GM23338 (cell line): Measurements from ENCODE around the gene DUSP19. TPM values are rescaled to one million over a fixed set of nuclear protein-coding genes. Genes with fewer than 3 reads are reported as not detected.
A peak's percentile ranks its signal among the peaks of the same experiment; 100 is the strongest.

ENCODE experiments used
- ATAC-seq: fragments of 200-7000 bp; cut with Tn5 transposase; 3 replicates; pipeline ENCODE4 v1.9.1; 2020
- DNase-seq: peaks from one replicate; pipeline ENCODE4 v3.0.0-alpha.2; 2015; ENCODE audit warnings: low spot score
- H2AFZ ChIP-seq: fragments of 200-600 bp; sonication (generic); 2 replicates; pipeline ENCODE4 v1.8.0; 2016; ENCODE audit warnings: antibody characterized with exemption, mild to moderate bottlenecking, moderate library complexity
- H3F3A ChIP-seq: fragments of 200-600 bp; sonication (generic); replicated peaks from 2 replicates; pipeline ENCODE4 v1.8.0; 2017; ENCODE audit warnings: antibody characterized with exemption, mixed run types, low read depth
- H3K27ac ChIP-seq: fragments of 200-600 bp; sonication (generic); 2 replicates; pipeline ENCODE4 v1.6.1; 2016; ENCODE audit warnings: low read depth
- H3K27me3 ChIP-seq: fragments of 200-600 bp; sonication (generic); 2 replicates; pipeline ENCODE4 v1.8.0; 2016; ENCODE audit warnings: mild to moderate bottlenecking, mixed run types, moderate library complexity; ENCODE audit not compliant: insufficient read depth
- H3K36me3 ChIP-seq: fragments of 200-600 bp; sonication (generic); 2 replicates; pipeline ENCODE4 v1.8.0; 2016; ENCODE audit warnings: mild to moderate bottlenecking; ENCODE audit not compliant: insufficient read depth
- H3K4me1 ChIP-seq: fragments of 200-600 bp; sonication (generic); 2 replicates; pipeline ENCODE4 v1.8.0; 2016; ENCODE audit warnings: mild to moderate bottlenecking, moderate library complexity; ENCODE audit not compliant: insufficient read depth
- H3K4me2 ChIP-seq: fragments of 200-600 bp; sonication (generic); 2 replicates; pipeline ENCODE4 v1.7.1; 2017; ENCODE audit warnings: mixed run types
- H3K4me3 ChIP-seq: fragments of 200-600 bp; sonication (generic); 2 replicates; pipeline ENCODE4 v1.6.1; 2016; ENCODE audit warnings: mixed run types
- H3K79me2 ChIP-seq: fragments of 200-600 bp; sonication (generic); replicated peaks from 2 replicates; pipeline ENCODE4 v1.8.0; 2017; ENCODE audit warnings: mild to moderate bottlenecking; ENCODE audit not compliant: insufficient read depth
- H3K9me2 ChIP-seq: fragments of 200-600 bp; sonication (generic); 2 replicates; pipeline ENCODE4 v1.8.0; 2017; ENCODE audit not compliant: insufficient read depth
- H4K20me1 ChIP-seq: fragments of 200-600 bp; sonication (generic); replicated peaks from 2 replicates; pipeline ENCODE4 v1.8.0; 2017; ENCODE audit warnings: mild to moderate bottlenecking; ENCODE audit not compliant: insufficient read depth
- H3K27ac Mint-ChIP-seq: 2 replicates; pipeline ENCODE4 v1.8.0; 2020; ENCODE audit warnings: inconsistent platforms, mild to moderate bottlenecking, moderate library complexity, mixed read lengths
- H3K27me3 Mint-ChIP-seq: 3 replicates; pipeline ENCODE4 v1.8.0; 2022; ENCODE audit warnings: low read depth, mild to moderate bottlenecking, moderate library complexity, mixed read lengths, inconsistent platforms; ENCODE audit not compliant: insufficient read depth, poor library complexity
- H3K36me3 Mint-ChIP-seq: 3 replicates; pipeline ENCODE4 v1.8.0; 2021; ENCODE audit warnings: low read depth, mild to moderate bottlenecking, inconsistent platforms, moderate library complexity, mixed read lengths
- H3K4me1 Mint-ChIP-seq: 3 replicates; pipeline ENCODE4 v1.8.0; 2020; ENCODE audit warnings: mild to moderate bottlenecking, inconsistent platforms, mixed read lengths
- H3K4me3 Mint-ChIP-seq: 3 replicates; pipeline ENCODE4 v1.8.0; 2021; ENCODE audit warnings: moderate library complexity, mild to moderate bottlenecking, inconsistent platforms, mixed read lengths
- H3K9me3 Mint-ChIP-seq: 3 replicates; pipeline ENCODE4 v1.8.0; 2020; ENCODE audit warnings: moderate library complexity, mild to moderate bottlenecking, inconsistent platforms, mixed read lengths
- CREB1 ChIP-seq: fragments of 250-450 bp; sonication (Bioruptor Pico); IDR thresholded peaks from 2 replicates; pipeline ENCODE4 v1.5.0; 2020; ENCODE audit warnings: low read depth, mild to moderate bottlenecking, moderate library complexity
- NANOG ChIP-seq: IDR thresholded peaks from 2 replicates; pipeline ENCODE4 v1.6.1; 2016; ENCODE audit warnings: antibody characterized with exemption, borderline replicate concordance
- POLR2AphosphoS5 ChIP-seq: IDR thresholded peaks from 2 replicates; pipeline ENCODE4 v1.6.1; 2016; ENCODE audit warnings: antibody characterized with exemption, low read depth
- ZNF114 ChIP-seq: fragments of 250-450 bp; sonication (Bioruptor Pico); IDR thresholded peaks from 2 replicates; pipeline ENCODE4 v1.5.0; 2020; ENCODE audit warnings: mild to moderate bottlenecking, moderate library complexity
- ZNF331 ChIP-seq: fragments of 250-450 bp; sonication (Bioruptor Pico); IDR thresholded peaks from 2 replicates; pipeline ENCODE4 v1.5.0; 2020; ENCODE audit warnings: low read depth, mild to moderate bottlenecking, moderate library complexity
- polyA plus RNA-seq: library from polyadenylated mRNA; unstranded; fragments of >200 nt; fragmentation: Nextera tagmentation; extraction: Ambion mirVana; gene quantifications from 2 replicates; pipeline ENCODE4 v1.2.1, GENCODE V29; 2016
- total RNA-seq: library from RNA; depleted of rRNA; stranded (reverse); fragments of >200 nt; shearing (Covaris generic); gene quantifications from 2 replicates; pipeline ENCODE4 v1.2.3, GENCODE V29; 2014
- TF ChIP-seq, protein P1 (sequence below), 2 experiments: fragments of 200-600 bp in 1 of 2; sonication (generic) in 1 of 2; conservative IDR thresholded peaks; 2 replicates each; pipeline versions ENCODE4 v1.5.1 to v1.6.1; 2016 to 2017; ENCODE audit warnings: antibody characterized with exemption in 2 of 2, low read depth in 2 of 2, mild to moderate bottlenecking in 2 of 2, moderate library complexity in 1 of 2
- TF ChIP-seq, protein P2 (sequence below): IDR thresholded peaks from 2 replicates; pipeline ENCODE4 v1.6.1; 2016; ENCODE audit warnings: antibody characterized with exemption
- TF ChIP-seq, protein P3 (sequence below): IDR thresholded peaks from one replicate; pipeline ENCODE4 v1.6.1; 2018; ENCODE audit warnings: antibody characterized with exemption; ENCODE audit not compliant: unreplicated experiment
- TF ChIP-seq, protein P4 (sequence below): fragments of 250-450 bp; sonication (Bioruptor Pico); IDR thresholded peaks from 2 replicates; pipeline ENCODE4 v1.5.0; 2020; ENCODE audit warnings: mild to moderate bottlenecking, moderate library complexity

Gene DUSP19
- total and polyA plus RNA-seq, 2 experiments from 2014 or later, result 1.9 to 2.8 TPM

DNA sequence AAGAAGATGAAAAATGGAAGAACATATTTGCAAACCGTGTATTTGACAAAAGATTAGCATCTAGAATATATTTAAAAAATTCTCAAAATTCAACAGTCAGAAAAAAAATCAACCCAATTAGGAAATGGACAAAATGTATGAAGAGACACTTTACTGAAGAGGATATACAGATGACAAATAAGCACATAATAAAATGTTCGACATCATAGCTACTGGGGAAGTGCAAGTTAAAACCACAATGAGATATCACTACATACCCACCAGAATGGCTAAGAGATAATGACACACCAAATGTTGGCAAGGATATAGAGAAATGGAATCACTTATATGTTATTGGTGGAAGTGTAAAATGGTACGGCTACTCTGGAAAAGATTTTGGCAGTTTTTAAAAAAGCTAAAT lies 34.0 kb downstream of the DUSP19 start (continued):
- TF ChIP-seq, protein P1, sequence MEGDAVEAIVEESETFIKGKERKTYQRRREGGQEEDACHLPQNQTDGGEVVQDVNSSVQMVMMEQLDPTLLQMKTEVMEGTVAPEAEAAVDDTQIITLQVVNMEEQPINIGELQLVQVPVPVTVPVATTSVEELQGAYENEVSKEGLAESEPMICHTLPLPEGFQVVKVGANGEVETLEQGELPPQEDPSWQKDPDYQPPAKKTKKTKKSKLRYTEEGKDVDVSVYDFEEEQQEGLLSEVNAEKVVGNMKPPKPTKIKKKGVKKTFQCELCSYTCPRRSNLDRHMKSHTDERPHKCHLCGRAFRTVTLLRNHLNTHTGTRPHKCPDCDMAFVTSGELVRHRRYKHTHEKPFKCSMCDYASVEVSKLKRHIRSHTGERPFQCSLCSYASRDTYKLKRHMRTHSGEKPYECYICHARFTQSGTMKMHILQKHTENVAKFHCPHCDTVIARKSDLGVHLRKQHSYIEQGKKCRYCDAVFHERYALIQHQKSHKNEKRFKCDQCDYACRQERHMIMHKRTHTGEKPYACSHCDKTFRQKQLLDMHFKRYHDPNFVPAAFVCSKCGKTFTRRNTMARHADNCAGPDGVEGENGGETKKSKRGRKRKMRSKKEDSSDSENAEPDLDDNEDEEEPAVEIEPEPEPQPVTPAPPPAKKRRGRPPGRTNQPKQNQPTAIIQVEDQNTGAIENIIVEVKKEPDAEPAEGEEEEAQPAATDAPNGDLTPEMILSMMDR (conservative IDR thresholded peaks at IDR 0.05; ENCODE audit: low read depth in 2 of 2), result no peak
- TF ChIP-seq, protein P2, sequence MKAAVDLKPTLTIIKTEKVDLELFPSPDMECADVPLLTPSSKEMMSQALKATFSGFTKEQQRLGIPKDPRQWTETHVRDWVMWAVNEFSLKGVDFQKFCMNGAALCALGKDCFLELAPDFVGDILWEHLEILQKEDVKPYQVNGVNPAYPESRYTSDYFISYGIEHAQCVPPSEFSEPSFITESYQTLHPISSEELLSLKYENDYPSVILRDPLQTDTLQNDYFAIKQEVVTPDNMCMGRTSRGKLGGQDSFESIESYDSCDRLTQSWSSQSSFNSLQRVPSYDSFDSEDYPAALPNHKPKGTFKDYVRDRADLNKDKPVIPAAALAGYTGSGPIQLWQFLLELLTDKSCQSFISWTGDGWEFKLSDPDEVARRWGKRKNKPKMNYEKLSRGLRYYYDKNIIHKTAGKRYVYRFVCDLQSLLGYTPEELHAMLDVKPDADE, result no peak
- TF ChIP-seq ZNF331 (CRISPR knock-in tag) (no peak), CREB1 (CRISPR knock-in tag) (no peak), NANOG (no peak)
- TF ChIP-seq, protein P3, sequence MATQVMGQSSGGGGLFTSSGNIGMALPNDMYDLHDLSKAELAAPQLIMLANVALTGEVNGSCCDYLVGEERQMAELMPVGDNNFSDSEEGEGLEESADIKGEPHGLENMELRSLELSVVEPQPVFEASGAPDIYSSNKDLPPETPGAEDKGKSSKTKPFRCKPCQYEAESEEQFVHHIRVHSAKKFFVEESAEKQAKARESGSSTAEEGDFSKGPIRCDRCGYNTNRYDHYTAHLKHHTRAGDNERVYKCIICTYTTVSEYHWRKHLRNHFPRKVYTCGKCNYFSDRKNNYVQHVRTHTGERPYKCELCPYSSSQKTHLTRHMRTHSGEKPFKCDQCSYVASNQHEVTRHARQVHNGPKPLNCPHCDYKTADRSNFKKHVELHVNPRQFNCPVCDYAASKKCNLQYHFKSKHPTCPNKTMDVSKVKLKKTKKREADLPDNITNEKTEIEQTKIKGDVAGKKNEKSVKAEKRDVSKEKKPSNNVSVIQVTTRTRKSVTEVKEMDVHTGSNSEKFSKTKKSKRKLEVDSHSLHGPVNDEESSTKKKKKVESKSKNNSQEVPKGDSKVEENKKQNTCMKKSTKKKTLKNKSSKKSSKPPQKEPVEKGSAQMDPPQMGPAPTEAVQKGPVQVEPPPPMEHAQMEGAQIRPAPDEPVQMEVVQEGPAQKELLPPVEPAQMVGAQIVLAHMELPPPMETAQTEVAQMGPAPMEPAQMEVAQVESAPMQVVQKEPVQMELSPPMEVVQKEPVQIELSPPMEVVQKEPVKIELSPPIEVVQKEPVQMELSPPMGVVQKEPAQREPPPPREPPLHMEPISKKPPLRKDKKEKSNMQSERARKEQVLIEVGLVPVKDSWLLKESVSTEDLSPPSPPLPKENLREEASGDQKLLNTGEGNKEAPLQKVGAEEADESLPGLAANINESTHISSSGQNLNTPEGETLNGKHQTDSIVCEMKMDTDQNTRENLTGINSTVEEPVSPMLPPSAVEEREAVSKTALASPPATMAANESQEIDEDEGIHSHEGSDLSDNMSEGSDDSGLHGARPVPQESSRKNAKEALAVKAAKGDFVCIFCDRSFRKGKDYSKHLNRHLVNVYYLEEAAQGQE, result no peak

DNA sequence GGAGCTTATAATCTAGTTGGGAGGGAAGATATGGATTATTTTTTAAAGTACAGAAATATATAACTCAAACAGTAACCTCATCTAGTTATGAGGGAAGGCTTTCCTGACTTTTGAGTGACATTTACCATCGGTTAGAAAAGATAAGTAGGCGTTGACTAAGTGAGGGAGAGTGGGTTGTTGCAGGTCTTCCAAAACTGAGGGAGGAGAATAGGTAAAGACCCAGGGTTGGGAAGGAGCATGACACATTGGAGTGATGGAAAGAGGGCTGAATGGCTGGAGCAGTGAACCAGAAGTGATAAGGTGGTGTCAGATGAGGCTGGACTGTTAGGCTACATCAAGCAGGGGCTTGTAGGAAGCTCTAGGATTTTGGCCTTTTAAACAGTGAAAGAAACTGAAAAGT lies 35.1 kb downstream of the DUSP19 start:
- Histone ChIP-seq H3K9me2 (no peaks in the 10 kb centered on the region), H3K79me2 (no peaks in the 10 kb centered on the region), H3K4me2 (no peak overlapping the region), H2AFZ (peak overlapping the region; percentile 14), H3K4me1 (no peaks in the 10 kb centered on the region), H3F3A (no peaks in the 10 kb centered on the region), H3K36me3 (no peaks in the 10 kb centered on the region), H3K27me3 (no peaks in the 10 kb centered on the region), H3K27ac (no peak overlapping the region), H4K20me1 (no peaks in the 10 kb centered on the region), H3K4me3 (no peak overlapping the region)
- TF ChIP-seq, protein P4, sequence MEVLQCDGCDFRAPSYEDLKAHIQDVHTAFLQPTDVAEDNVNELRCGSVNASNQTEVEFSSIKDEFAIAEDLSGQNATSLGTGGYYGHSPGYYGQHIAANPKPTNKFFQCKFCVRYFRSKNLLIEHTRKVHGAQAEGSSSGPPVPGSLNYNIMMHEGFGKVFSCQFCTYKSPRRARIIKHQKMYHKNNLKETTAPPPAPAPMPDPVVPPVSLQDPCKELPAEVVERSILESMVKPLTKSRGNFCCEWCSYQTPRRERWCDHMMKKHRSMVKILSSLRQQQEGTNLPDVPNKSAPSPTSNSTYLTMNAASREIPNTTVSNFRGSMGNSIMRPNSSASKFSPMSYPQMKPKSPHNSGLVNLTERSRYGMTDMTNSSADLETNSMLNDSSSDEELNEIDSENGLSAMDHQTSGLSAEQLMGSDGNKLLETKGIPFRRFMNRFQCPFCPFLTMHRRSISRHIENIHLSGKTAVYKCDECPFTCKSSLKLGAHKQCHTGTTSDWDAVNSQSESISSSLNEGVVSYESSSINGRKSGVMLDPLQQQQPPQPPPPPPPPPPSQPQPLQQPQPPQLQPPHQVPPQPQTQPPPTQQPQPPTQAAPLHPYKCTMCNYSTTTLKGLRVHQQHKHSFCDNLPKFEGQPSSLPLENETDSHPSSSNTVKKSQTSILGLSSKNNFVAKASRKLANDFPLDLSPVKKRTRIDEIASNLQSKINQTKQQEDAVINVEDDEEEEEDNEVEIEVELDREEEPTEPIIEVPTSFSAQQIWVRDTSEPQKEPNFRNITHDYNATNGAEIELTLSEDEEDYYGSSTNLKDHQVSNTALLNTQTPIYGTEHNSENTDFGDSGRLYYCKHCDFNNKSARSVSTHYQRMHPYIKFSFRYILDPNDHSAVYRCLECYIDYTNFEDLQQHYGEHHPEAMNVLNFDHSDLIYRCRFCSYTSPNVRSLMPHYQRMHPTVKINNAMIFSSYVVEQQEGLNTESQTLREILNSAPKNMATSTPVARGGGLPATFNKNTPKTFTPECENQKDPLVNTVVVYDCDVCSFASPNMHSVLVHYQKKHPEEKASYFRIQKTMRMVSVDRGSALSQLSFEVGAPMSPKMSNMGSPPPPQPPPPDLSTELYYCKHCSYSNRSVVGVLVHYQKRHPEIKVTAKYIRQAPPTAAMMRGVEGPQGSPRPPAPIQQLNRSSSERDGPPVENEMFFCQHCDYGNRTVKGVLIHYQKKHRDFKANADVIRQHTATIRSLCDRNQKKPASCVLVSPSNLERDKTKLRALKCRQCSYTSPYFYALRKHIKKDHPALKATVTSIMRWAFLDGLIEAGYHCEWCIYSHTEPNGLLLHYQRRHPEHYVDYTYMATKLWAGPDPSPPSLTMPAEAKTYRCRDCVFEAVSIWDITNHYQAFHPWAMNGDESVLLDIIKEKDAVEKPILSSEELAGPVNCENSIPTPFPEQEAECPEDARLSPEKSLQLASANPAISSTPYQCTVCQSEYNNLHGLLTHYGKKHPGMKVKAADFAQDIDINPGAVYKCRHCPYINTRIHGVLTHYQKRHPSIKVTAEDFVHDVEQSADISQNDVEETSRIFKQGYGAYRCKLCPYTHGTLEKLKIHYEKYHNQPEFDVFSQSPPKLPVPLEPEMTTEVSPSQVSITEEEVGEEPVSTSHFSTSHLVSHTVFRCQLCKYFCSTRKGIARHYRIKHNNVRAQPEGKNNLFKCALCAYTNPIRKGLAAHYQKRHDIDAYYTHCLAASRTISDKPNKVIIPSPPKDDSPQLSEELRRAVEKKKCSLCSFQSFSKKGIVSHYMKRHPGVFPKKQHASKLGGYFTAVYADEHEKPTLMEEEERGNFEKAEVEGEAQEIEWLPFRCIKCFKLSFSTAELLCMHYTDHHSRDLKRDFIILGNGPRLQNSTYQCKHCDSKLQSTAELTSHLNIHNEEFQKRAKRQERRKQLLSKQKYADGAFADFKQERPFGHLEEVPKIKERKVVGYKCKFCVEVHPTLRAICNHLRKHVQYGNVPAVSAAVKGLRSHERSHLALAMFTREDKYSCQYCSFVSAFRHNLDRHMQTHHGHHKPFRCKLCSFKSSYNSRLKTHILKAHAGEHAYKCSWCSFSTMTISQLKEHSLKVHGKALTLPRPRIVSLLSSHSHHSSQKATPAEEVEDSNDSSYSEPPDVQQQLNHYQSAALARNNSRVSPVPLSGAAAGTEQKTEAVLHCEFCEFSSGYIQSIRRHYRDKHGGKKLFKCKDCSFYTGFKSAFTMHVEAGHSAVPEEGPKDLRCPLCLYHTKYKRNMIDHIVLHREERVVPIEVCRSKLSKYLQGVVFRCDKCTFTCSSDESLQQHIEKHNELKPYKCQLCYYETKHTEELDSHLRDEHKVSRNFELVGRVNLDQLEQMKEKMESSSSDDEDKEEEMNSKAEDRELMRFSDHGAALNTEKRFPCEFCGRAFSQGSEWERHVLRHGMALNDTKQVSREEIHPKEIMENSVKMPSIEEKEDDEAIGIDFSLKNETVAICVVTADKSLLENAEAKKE (CRISPR knock-in tag), result no peak
- TF ChIP-seq ZNF114 (no peak), POLR2AphosphoS5 (no peak)
- TF ChIP-seq, protein P1 (conservative IDR thresholded peaks at IDR 0.05; ENCODE audit: low read depth in 2 of 2), result no peak
- Mint-ChIP-seq H3K36me3 (no peaks in the 10 kb centered on the region), H3K27ac (no peak overlapping the region), H3K4me3 (no peak overlapping the region), H3K4me1 (no peaks in the 10 kb centered on the region), H3K27me3 (no peaks in the 10 kb centered on the region), H3K9me3 (no peaks in the 10 kb centered on the region; the same call in 2 of the 3 replicates)
- no peak for ATAC-seq
- DNase-seq, result no peak
